Kidney epithelial cell (primary cell): ENCODE results near the gene FAM156A. TPM values are rescaled to one million over a fixed set of nuclear protein-coding genes. Genes with fewer than 3 reads are reported as not detected.

Source experiments
- total RNA-seq: library from RNA; depleted of rRNA; stranded (reverse); fragments of >200 nt; gene quantifications from 2 replicates; pipeline ENCODE4 v1.2.3, GENCODE V29; 2015

The FAM156A gene
- total RNA-seq, 1 donor from 2014 or later, result 7.2 TPM

Other genes starting within 250 kb of the FAM156A start
- gene SSX2B, start 207.3 kb downstream of the FAM156A start, total RNA-seq, result not detected in 2 replicates
- gene SPANXN5, start 161.1 kb downstream of the FAM156A start, total RNA-seq, result 0.14 TPM in 1 of 2 replicates, not detected in the other
- not detected in 2 replicates for gene XAGE5, start 147.2 kb downstream of the FAM156A start, total RNA-seq
- gene XAGE3, start 90.4 kb downstream of the FAM156A start, total RNA-seq, result not detected in 2 replicates
- 13.1 and 18.6 TPM in 2 replicates for gene FAM156B, start 61.2 kb downstream of the FAM156A start, total RNA-seq
- gene GPR173, start 90.3 kb upstream of the FAM156A start, total RNA-seq, result 4.8 and 6.4 TPM in 2 replicates
- gene TSPYL2, start 123.8 kb upstream of the FAM156A start, total RNA-seq, result 8.7 and 10.3 TPM in 2 replicates
- 2.9 and 5.0 TPM in 2 replicates for gene KANTR, start 135.6 kb upstream of the FAM156A start, total RNA-seq